ENCODE measurements around the gene PPM1E. TPM values are rescaled to one million over a fixed set of nuclear protein-coding genes. Genes with fewer than 3 reads are reported as not detected.
A peak's percentile ranks its signal among the peaks of the same experiment; 100 is the strongest.
"Not testable (repeated sequence)": the region's sequence is repeated elsewhere in the genome, so short reads cannot be mapped to it uniquely, and the experiment has no call there.

Gene PPM1E
- total RNA-seq, 2 donors from 2014 or later = 0.04 to 0.07 TPM

DNA sequence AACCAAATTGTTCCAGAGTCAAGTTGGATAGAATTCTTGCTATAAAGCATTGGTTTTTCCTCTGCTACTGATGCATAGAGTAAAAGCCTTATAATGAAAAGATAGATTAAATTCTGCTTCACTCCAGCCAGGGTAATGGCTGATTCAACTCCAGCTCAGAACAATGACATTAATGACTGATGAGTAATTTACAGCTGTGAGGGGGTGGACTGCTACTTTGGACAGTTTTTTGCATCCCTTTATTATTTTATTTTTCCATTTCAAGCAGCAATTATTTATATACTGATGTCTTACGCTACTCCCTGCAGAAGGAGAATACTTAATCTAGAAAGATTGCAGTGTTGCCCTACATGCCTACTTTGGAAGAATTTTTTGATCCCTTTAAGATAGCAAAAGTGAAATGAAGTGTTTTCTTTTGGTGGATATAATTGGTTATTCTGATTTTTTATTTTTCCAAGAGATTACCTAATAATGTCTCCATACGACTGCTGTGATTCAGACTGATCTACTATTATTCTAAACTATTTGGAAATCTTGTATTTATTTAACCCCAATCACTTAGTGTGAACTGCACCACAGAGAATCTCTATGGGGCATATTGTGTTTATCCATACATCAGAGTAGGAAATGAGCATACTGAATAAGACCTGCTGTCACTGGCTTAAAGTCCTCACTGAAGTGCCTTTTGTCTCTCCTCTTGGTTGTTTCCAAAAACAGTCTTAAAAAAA is 201.5 kb downstream of the PPM1E start:
- ATAC-seq (no peak), DNase-seq (ENCODE audit: low spot score in 2 of 2) (no peak)
- Mint-ChIP-seq H3K27ac (no peak overlapping the region), H3K9me3 (peaks cover 0 to under 1% of the 10 kb centered on the region in 2 donors), H3K36me3 (no peaks in the 10 kb centered on the region)

GRCh38 chr17:58957725-58958073 is 202.0 kb downstream of the PPM1E start:
- DNase-seq (ENCODE audit: low spot score in 2 of 2); ATAC-seq; H3K9me3 Mint-ChIP-seq; H3K36me3 Mint-ChIP-seq; H3K27ac Mint-ChIP-seq: not testable (repeated sequence)

- no peak overlapping the region for H3K27ac Mint-ChIP-seq
- DNase-seq (ENCODE audit: low spot score in 2 of 2) (no peak), ATAC-seq (no peak)
- no peaks in the 10 kb centered on the region for H3K9me3 Mint-ChIP-seq
- H3K36me3 Mint-ChIP-seq = no peaks in the 10 kb centered on the region
These were observed 204.4 kb downstream of the PPM1E start for GRCh38 chr17:58960068-58960467.

DNA sequence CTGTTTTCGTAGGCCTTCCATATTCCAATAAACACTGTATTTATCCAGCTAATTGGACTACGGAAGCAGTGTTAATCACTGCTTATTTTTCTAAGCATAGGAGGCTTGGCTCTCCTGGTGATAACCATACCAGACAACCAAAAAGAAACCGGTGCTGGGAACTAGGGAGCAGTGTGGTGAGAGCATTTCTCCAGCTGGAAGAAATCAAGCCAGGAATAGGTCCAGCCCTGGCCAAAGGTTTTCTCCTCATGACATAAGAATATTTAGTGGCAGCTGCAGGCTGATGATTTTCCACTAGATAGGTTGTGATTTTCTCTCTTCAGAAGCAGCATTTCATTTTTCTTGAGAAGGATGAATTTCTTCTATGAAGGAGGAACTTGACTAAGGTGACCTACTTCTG is 209.6 kb downstream of the PPM1E start:
- Mint-ChIP-seq H3K36me3 (no peaks in the 10 kb centered on the region), H3K9me3 (no peaks in the 10 kb centered on the region), H3K27ac (no peak overlapping the region)
- DNase-seq (ENCODE audit: low spot score in 2 of 2) = no peak
- no peak for ATAC-seq

DNA sequence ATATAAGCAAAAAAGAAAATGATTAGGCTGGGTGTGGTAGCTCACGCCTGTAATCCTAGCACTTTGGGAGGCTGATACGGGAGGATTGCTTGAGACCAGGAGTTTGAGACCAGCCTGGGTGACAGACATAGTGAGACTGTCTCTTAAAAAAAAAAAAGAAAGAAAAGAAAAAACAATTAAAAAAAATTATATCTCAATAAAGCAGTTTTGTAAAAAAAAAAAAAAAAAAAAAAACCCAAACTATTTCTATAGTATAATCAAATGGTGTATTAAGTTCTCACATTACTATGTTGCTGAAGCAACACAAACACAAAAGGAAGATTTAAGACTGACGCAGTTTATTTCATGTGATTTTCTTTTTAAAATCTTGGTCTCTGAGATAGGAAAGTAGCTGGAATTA is 210.6 kb downstream of the PPM1E start:
- ATAC-seq (no peak), DNase-seq (ENCODE audit: low spot score in 2 of 2) (no peak)
- H3K9me3 Mint-ChIP-seq = no peaks in the 10 kb centered on the region
- no peak overlapping the region for H3K27ac Mint-ChIP-seq
- H3K36me3 Mint-ChIP-seq = no peaks in the 10 kb centered on the region

GRCh38 chr17:58968426-58969061 is 212.9 kb downstream of the PPM1E start:
- Mint-ChIP-seq H3K27ac (no peak overlapping the region), H3K9me3 (no peaks in the 10 kb centered on the region), H3K36me3 (no peaks in the 10 kb centered on the region)
- ATAC-seq = no peak
- no peak for DNase-seq (ENCODE audit: low spot score in 2 of 2)

- ATAC-seq = no peak
- Mint-ChIP-seq H3K36me3 (no peaks in the 10 kb centered on the region), H3K9me3 (no peaks in the 10 kb centered on the region), H3K27ac (no peak overlapping the region)
- no peak for DNase-seq (ENCODE audit: low spot score in 2 of 2)
These were observed 213.5 kb downstream of the PPM1E start for GRCh38 chr17:58969156-58969555.

DNA sequence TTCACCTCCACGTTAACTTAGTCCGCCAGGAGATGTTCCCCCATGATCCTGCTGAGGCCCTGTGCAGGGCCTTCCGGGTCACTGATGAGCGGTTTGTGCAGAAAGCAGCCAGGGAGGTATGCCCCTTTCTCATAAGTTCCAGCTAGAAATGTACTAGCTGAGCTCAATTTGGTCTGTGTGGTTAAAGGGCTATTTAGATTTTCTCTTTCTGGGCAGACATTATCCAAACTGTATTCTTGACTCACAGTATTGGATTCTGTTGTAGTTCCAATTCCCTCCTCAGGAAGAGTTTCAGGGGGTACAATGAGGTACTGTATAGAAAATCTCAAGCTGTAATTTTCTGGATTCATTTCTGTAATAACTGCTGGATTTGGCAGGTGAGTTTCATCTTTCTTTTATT is 214.0 kb downstream of the PPM1E start:
- no peaks in the 10 kb centered on the region for H3K9me3 Mint-ChIP-seq
- no peak overlapping the region for H3K27ac Mint-ChIP-seq
- H3K36me3 Mint-ChIP-seq = no peaks in the 10 kb centered on the region
- DNase-seq (ENCODE audit: low spot score in 2 of 2) (no peak), ATAC-seq (no peak)

- H3K36me3 Mint-ChIP-seq = no peaks in the 10 kb centered on the region
- H3K27ac Mint-ChIP-seq = no peak overlapping the region
- H3K9me3 Mint-ChIP-seq = no peaks in the 10 kb centered on the region
- ATAC-seq = no peak
- DNase-seq (ENCODE audit: low spot score in 2 of 2) = no peak
These were observed 215.2 kb downstream of the PPM1E start for GRCh38 chr17:58970609-58971450.

GRCh38 chr17:58974354-58974753 is 218.7 kb downstream of the PPM1E start:
- Mint-ChIP-seq H3K27ac (no peak overlapping the region), H3K9me3 (no peaks in the 10 kb centered on the region), H3K36me3 (no peaks in the 10 kb centered on the region)
- ATAC-seq (no peak), DNase-seq (ENCODE audit: low spot score in 2 of 2) (no peak)

DNA sequence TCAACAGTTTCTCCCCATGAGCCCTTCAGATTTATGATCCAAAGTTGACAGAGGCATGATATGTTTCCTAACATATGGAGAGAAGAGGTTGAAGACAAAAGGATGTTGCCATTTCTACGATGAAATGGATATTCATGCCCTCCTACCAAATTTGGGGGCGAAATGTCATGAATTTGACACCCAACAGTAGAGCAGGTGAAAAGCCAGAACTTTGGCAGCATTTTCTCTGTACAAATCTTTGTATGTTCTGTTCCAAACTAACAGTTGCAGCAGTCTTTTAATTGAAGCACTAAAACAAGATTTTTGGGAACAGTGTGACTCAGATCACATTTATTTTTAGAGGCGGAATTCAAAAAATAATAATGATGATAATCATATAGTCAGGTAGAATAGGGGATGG is 220.9 kb downstream of the PPM1E start:
- Mint-ChIP-seq H3K36me3 (no peaks in the 10 kb centered on the region), H3K27ac (no peak overlapping the region), H3K9me3 (no peaks in the 10 kb centered on the region)
- ATAC-seq = no peak
- DNase-seq (ENCODE audit: low spot score in 2 of 2) = no peak

DNA sequence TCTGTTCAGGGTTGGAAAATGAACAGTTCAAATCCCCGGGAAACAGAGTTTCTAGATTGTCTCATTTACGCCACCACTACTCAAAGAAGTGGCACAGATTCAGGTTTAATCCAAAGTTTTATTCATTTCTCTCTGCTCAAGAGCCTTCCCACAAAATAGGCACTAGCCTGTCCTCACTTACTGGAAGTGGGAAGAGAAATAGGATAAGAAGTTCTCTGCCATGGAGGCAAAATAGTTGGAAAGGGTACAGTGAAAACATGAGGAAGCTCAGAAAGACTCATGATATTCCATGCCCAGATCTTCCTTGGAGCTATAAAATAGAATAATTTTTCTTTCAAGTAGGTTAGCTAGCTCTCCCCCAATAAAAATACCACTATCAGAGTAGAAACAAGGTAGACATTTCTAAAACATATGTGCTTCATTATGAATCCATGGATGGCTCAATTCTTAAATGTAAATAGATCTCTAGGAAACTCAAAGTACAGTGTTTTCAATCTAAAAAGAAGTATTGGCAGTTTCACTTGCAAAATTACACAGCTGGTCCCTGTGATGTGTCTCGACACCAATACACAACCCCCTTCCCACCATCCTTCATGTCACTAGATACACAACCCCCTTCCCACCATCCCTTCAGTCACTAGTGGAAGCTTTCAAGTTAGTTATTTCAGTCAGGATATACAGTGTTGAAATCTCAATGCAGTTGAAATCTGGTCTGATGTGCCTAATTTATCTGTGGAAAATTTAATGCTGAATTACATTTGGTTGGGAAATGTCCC is 225.2 kb downstream of the PPM1E start:
- Mint-ChIP-seq H3K9me3 (no peaks in the 10 kb centered on the region), H3K27ac (no peak overlapping the region), H3K36me3 (no peaks in the 10 kb centered on the region)
- DNase-seq (ENCODE audit: low spot score in 2 of 2) (no peak), ATAC-seq (peak in 1 of 2 donors; percentile 55)

GRCh38 chr17:58982626-58983025 is 227.0 kb downstream of the PPM1E start:
- DNase-seq (ENCODE audit: low spot score in 2 of 2) (no peak), ATAC-seq (peak in 1 of 2 donors; percentile 70)
- Mint-ChIP-seq H3K36me3 (no peaks in the 10 kb centered on the region), H3K9me3 (no peaks in the 10 kb centered on the region), H3K27ac (no peak overlapping the region)

DNA sequence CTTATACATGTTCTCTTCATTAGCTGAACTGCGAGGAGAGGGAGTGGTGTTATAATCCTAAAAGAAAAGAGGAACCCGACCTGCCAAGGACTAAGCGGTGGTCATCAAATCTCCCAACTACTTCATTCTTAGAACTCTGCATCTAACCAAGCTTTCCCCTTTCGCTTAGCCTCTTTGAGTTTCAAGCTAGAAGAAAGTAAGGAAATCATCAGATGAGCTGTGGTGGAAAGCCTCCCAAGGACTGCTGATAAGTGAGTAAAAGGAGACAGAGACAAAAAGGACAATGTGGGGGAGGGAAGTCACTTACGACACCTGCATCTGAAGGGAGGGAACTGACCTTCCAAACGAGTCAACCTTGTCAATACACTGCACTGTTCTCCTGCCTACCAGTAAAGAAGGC is 229.7 kb downstream of the PPM1E start:
- no peaks in the 10 kb centered on the region for H3K36me3 Mint-ChIP-seq

GRCh38 chr17:58985971-58986370 is 230.3 kb downstream of the PPM1E start:
- Mint-ChIP-seq H3K9me3 (no peaks in the 10 kb centered on the region), H3K27ac (no peak overlapping the region), H3K36me3 (no peaks in the 10 kb centered on the region)
- ATAC-seq (peak in 1 of 2 donors; percentile 39), DNase-seq (ENCODE audit: low spot score in 2 of 2) (no peak)

More for the DNA sequence above, 229.7 kb downstream of the PPM1E start:
- ATAC-seq (no peak), DNase-seq (ENCODE audit: low spot score in 2 of 2) (no peak)
- H3K27ac Mint-ChIP-seq = no peak overlapping the region
- no peaks in the 10 kb centered on the region for H3K9me3 Mint-ChIP-seq

GRCh38 chr17:58989629-58990028 is 234.0 kb downstream of the PPM1E start:
- DNase-seq (ENCODE audit: low spot score in 2 of 2) = no peak
- Mint-ChIP-seq H3K27ac (peak overlapping the region in 1 of 2 donors; percentile 70), H3K36me3 (peaks cover 0 to 5% of the 10 kb centered on the region in 2 donors), H3K9me3 (no peaks in the 10 kb centered on the region)
- no peak for ATAC-seq
